Measurements from ENCODE around the gene SPDYE2B.
"Not testable (repeated sequence)": the region's sequence is repeated elsewhere in the genome, so short reads cannot be mapped to it uniquely, and the experiment has no call there.

DNA sequence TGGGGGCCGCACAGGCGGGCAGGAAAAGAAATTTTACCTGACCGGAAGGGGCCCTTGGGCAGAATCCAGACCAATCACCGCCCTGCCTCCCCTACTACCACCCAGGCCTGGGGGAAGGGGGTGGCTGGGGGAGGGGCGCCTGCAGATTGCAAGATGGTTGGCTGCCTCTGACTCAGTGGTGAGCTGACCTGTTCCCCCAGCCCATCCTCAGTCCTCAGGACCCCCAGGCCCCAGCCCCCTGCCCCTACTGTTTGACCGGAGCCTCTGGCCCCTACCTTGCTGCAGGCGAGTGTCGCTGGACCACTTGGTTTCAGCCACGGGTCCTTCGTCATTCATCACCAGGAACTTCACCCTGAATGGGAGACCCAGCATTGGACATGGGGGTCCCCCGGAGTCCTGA, 11.3 kb upstream of the SPDYE2B start:
- TF ChIP-seq, protein P1, sequence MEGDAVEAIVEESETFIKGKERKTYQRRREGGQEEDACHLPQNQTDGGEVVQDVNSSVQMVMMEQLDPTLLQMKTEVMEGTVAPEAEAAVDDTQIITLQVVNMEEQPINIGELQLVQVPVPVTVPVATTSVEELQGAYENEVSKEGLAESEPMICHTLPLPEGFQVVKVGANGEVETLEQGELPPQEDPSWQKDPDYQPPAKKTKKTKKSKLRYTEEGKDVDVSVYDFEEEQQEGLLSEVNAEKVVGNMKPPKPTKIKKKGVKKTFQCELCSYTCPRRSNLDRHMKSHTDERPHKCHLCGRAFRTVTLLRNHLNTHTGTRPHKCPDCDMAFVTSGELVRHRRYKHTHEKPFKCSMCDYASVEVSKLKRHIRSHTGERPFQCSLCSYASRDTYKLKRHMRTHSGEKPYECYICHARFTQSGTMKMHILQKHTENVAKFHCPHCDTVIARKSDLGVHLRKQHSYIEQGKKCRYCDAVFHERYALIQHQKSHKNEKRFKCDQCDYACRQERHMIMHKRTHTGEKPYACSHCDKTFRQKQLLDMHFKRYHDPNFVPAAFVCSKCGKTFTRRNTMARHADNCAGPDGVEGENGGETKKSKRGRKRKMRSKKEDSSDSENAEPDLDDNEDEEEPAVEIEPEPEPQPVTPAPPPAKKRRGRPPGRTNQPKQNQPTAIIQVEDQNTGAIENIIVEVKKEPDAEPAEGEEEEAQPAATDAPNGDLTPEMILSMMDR (IDR thresholded peaks at IDR 0.05): not testable (repeated sequence)
- TF ChIP-seq POLR2A (IDR thresholded peaks at IDR 0.05): not testable (repeated sequence)
